ENCODE measurements around the gene ABRACL. TPM values are rescaled to one million over a fixed set of nuclear protein-coding genes. Genes with fewer than 3 reads are reported as not detected.

Gene ABRACL
- total RNA-seq, 1 experiment from 2014 or later: 123 TPM

- H3K23ac ChIP-seq (ENCODE audit: insufficient read length, low read depth, low read length): no peak overlapping the region
- H3K18ac ChIP-seq (ENCODE audit: insufficient read length, low read depth, low read length): peak overlapping the region; percentile 52
- peaks cover 3% of the 10 kb centered on the region for H3K4me1 ChIP-seq (ENCODE audit: insufficient read depth, low read length)
- no peaks in the 10 kb centered on the region for H3K36me3 Mint-ChIP-seq (ENCODE audit: insufficient read depth in 1 of 3, low read depth in 3 of 3)
- no peaks in the 10 kb centered on the region for H3K9me3 Mint-ChIP-seq
- H3K4me3 Mint-ChIP-seq: no peak overlapping the region; a peak in 4 of 5 replicates
- H4K20me1 ChIP-seq (ENCODE audit: control insufficient read depth, insufficient read depth, insufficient read length): no peaks in the 10 kb centered on the region
- H3K14ac ChIP-seq (ENCODE audit: insufficient read depth, low read length): peak overlapping the region; percentile 85
- H4K91ac ChIP-seq (ENCODE audit: insufficient read length, low read depth, low read length): no peak overlapping the region
- H4K5ac ChIP-seq (ENCODE audit: insufficient read length, low read depth, low read length): no peak overlapping the region
- no peak overlapping the region for H2AFZ ChIP-seq (ENCODE audit: low read length)
- H3K9me3 ChIP-seq (ENCODE audit: control insufficient read depth, low read depth, low read length): no peaks in the 10 kb centered on the region
- peak overlapping the region; percentile 85 for H3K4me2 ChIP-seq (ENCODE audit: insufficient read depth, insufficient read length, low read length)
- H2BK15ac ChIP-seq (ENCODE audit: low read depth, low read length): no peak overlapping the region
- DNase-seq: peak; percentile 43
- no peak overlapping the region for H3K4ac ChIP-seq (ENCODE audit: low read depth, low read length)
- H2BK120ac ChIP-seq (ENCODE audit: low read depth, low read length, poor library complexity, severe bottlenecking): no peak overlapping the region
- no peak overlapping the region for H3T11ph ChIP-seq (ENCODE audit: low read length)
- H2AK5ac ChIP-seq (ENCODE audit: insufficient read length, low read length): no peak overlapping the region
- H2BK12ac ChIP-seq (ENCODE audit: insufficient read length, low read depth, low read length): no peak overlapping the region
- TF ChIP-seq, protein P1, sequence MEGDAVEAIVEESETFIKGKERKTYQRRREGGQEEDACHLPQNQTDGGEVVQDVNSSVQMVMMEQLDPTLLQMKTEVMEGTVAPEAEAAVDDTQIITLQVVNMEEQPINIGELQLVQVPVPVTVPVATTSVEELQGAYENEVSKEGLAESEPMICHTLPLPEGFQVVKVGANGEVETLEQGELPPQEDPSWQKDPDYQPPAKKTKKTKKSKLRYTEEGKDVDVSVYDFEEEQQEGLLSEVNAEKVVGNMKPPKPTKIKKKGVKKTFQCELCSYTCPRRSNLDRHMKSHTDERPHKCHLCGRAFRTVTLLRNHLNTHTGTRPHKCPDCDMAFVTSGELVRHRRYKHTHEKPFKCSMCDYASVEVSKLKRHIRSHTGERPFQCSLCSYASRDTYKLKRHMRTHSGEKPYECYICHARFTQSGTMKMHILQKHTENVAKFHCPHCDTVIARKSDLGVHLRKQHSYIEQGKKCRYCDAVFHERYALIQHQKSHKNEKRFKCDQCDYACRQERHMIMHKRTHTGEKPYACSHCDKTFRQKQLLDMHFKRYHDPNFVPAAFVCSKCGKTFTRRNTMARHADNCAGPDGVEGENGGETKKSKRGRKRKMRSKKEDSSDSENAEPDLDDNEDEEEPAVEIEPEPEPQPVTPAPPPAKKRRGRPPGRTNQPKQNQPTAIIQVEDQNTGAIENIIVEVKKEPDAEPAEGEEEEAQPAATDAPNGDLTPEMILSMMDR (conservative IDR thresholded peaks at IDR 0.05): no peak
- peaks cover 39% of the 10 kb centered on the region; the same call in 1 of the 2 replicates for H3K79me2 ChIP-seq (ENCODE audit: insufficient read depth, low read length)
- H2BK5ac ChIP-seq (ENCODE audit: insufficient read length, low read length): no peak overlapping the region
- H3K23me2 ChIP-seq (ENCODE audit: insufficient read length, low read depth, low read length, poor library complexity, severe bottlenecking): no peaks in the 10 kb centered on the region
- peak overlapping the region; percentile 71 for H3K9ac ChIP-seq (ENCODE audit: extremely low read depth, insufficient read length, low read length)
- H3K79me1 ChIP-seq (ENCODE audit: insufficient read depth, low read depth, low read length, poor library complexity, severe bottlenecking): peaks cover 5% of the 10 kb centered on the region
- H2BK20ac ChIP-seq (ENCODE audit: low read depth, low read length, poor library complexity, severe bottlenecking): no peak overlapping the region
- WGBS (ENCODE audit: extremely low coverage, insufficient read length, low lambda C conversion rate): no CpG with 5 or more reads among the region's 35 CpGs
- H3K27ac Mint-ChIP-seq: peak overlapping the region in 2 of 3 experiments; percentile 89 to 91; a peak in 5 of 7 replicates
- no peak overlapping the region for H3K27ac ChIP-seq (ENCODE audit: insufficient read length, low read depth, low read length)
- H3K27me3 ChIP-seq (ENCODE audit: insufficient read depth, low read length): no peaks in the 10 kb centered on the region
- no peak overlapping the region for H4K8ac ChIP-seq (replicated peaks; ENCODE audit: insufficient read length, low read depth, low read length)
- H3K27me3 Mint-ChIP-seq (ENCODE audit: low read depth): no peaks in the 10 kb centered on the region
- no peak overlapping the region for H3K56ac ChIP-seq (ENCODE audit: insufficient read length, low read depth, low read length)
- H3K4me1 Mint-ChIP-seq: peaks cover 6 to 21% of the 10 kb centered on the region in 2 experiments
Observed at GRCh38 chr6:138987080-138987642, 41.4 kb upstream of the ABRACL start.
